Adrenal gland (tissue), 5 donors: ENCODE results near the gene ACVR1C.

Experiments
- POLR2A ChIP-seq, 2 donors: fragments of 450-650 bp; IDR thresholded peaks; one replicate each; pipeline ENCODE4 v1.6.1; 2017; ENCODE audit warnings: antibody characterized with exemption in 2 of 2, mild to moderate bottlenecking in 2 of 2, moderate library complexity in 1 of 2
- TF ChIP-seq, protein P1 (sequence below), 6 experiments: fragments of 450-650 bp in 4 of 6; fragments of 200-600 bp in 2 of 6; sonication (generic) in 1 of 6; IDR thresholded peaks; 1 replicate in 5 of 6; 2 replicates in 1 of 6; pipeline versions ENCODE4 v1.5.1 to v1.8.0; 2016 to 2021; ENCODE audit warnings: antibody characterized with exemption in 6 of 6, mild to moderate bottlenecking in 2 of 6, moderate library complexity in 1 of 6
- donor health status: DM: no; HTN: no; CAD: no.

- TF ChIP-seq, protein P1, sequence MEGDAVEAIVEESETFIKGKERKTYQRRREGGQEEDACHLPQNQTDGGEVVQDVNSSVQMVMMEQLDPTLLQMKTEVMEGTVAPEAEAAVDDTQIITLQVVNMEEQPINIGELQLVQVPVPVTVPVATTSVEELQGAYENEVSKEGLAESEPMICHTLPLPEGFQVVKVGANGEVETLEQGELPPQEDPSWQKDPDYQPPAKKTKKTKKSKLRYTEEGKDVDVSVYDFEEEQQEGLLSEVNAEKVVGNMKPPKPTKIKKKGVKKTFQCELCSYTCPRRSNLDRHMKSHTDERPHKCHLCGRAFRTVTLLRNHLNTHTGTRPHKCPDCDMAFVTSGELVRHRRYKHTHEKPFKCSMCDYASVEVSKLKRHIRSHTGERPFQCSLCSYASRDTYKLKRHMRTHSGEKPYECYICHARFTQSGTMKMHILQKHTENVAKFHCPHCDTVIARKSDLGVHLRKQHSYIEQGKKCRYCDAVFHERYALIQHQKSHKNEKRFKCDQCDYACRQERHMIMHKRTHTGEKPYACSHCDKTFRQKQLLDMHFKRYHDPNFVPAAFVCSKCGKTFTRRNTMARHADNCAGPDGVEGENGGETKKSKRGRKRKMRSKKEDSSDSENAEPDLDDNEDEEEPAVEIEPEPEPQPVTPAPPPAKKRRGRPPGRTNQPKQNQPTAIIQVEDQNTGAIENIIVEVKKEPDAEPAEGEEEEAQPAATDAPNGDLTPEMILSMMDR (IDR thresholded peaks at IDR 0.05) = peak in 4 of 6 experiments; percentile 14 to 38 (median 20)
- no peak for TF ChIP-seq POLR2A (IDR thresholded peaks at IDR 0.05)
Measured at GRCh38 chr2:157596992-157597681, 31.5 kb downstream of the ACVR1C start.
